CD4-positive, alpha-beta T cell (primary cell): ENCODE measurements around the gene NR2F1. TPM values are rescaled to one million over a fixed set of nuclear protein-coding genes. Genes with fewer than 3 reads are reported as not detected.

Source experiments
- ATAC-seq: fragments of 200-7000 bp; cut with Tn5 transposase; one replicate; pipeline ENCODE4 v1.10.0; 2022; ENCODE audit warnings: mild to moderate bottlenecking; ENCODE audit not compliant: poor library complexity
- CTCF ChIA-PET: fragments of 350-600 bp; sonication (Branson Sonifier 250); formaldehyde crosslinking; loops from one replicate; lab custom pipeline; 2021; ENCODE audit warnings: antibody characterized with exemption, inconsistent platforms; lab: Charles Lee
- POLR2A ChIA-PET: fragments of 350-600 bp; sonication (Branson Sonifier 250); formaldehyde crosslinking; loops from one replicate; lab custom pipeline; 2021; ENCODE audit warnings: antibody characterized with exemption, inconsistent platforms; lab: Charles Lee
- DNase-seq, 14 experiments: peaks; one replicate each; pipeline ENCODE4 v3.0.0-alpha.2; 2013 to 2020; ENCODE audit warnings: mixed read lengths in 2 of 14
- H3K27ac ChIP-seq, 2 donors: one replicate each; pipeline versions ENCODE4 v1.5.1 to v1.7.0; 2013; ENCODE audit warnings: low read length in 2 of 2, low read depth in 1 of 2, mild to moderate bottlenecking in 1 of 2
- H3K27me3 ChIP-seq, 2 experiments: 1 replicate in 1 of 2; 2 replicates in 1 of 2; pipeline versions ENCODE4 v1.6.1 to v1.7.0; 2013; ENCODE audit warnings: low read length in 2 of 2, control low read depth in 1 of 2, mild to moderate bottlenecking in 1 of 2, moderate library complexity in 1 of 2; ENCODE audit not compliant: insufficient read depth in 2 of 2, control insufficient read depth in 1 of 2
- H3K36me3 ChIP-seq: one replicate; pipeline ENCODE4 v1.6.1; 2013; ENCODE audit warnings: low read length, control low read depth; ENCODE audit not compliant: insufficient read depth
- H3K4me1 ChIP-seq: one replicate; pipeline ENCODE4 v1.6.1; 2013; ENCODE audit warnings: low read length, control low read depth; ENCODE audit not compliant: insufficient read depth
- H3K4me3 ChIP-seq: one replicate; pipeline ENCODE4 v1.5.1; 2013; ENCODE audit warnings: mild to moderate bottlenecking, low read length, moderate library complexity
- H3K9me3 ChIP-seq, 2 experiments: 1 replicate in 1 of 2; 2 replicates in 1 of 2; pipeline versions ENCODE4 v1.6.1 to v1.7.0; 2013; ENCODE audit warnings: low read length in 2 of 2, mild to moderate bottlenecking in 2 of 2, control low read depth in 1 of 2, moderate library complexity in 1 of 2; ENCODE audit not compliant: control insufficient read depth in 1 of 2, insufficient read depth in 1 of 2
- H3K27ac Mint-ChIP-seq: one replicate; pipeline ENCODE4 v1.8.0; 2020; ENCODE audit warnings: mixed read lengths
- H3K27me3 Mint-ChIP-seq: one replicate; pipeline ENCODE4 v1.8.0; 2021; ENCODE audit warnings: mixed read lengths
- H3K36me3 Mint-ChIP-seq: one replicate; pipeline ENCODE4 v1.8.0; 2021; ENCODE audit warnings: low read depth, mixed read lengths
- H3K4me1 Mint-ChIP-seq: one replicate; pipeline ENCODE4 v1.8.0; 2021; ENCODE audit warnings: low read depth, mixed read lengths
- H3K4me3 Mint-ChIP-seq: one replicate; pipeline ENCODE4 v1.8.0; 2020; ENCODE audit warnings: mild to moderate bottlenecking, mixed read lengths
- H3K9me3 Mint-ChIP-seq: one replicate; pipeline ENCODE4 v1.8.0; 2020; ENCODE audit warnings: mixed read lengths
- intact Hi-C, 2 experiments: fragments of 100-400 bp; cut with DNase I in 1 of 2; cut with micrococcal nuclease in 1 of 2; formaldehyde crosslinking; loops; one replicate each; pipeline versions ENCODE4 v1.15.1 to v1.9.0; 2023 to 2025; cut with DNase I, micrococcal nuclease
- total RNA-seq, 174 experiments: library from RNA in 2 of 174; stranded (reverse) in 2 of 174; gene quantifications; one replicate each; pipeline ENCODE4 v1.2.3 and lab custom pipeline; 2021 to 2026
- TF ChIP-seq, protein P1 (sequence below): fragments of 200-600 bp; IDR thresholded peaks from one replicate; pipeline ENCODE4 v1.8.0; 2022; ENCODE audit warnings: antibody characterized with exemption, mild to moderate bottlenecking

Gene NR2F1
- total RNA-seq, 2 experiments from 2014 or later = not detected

DNA sequence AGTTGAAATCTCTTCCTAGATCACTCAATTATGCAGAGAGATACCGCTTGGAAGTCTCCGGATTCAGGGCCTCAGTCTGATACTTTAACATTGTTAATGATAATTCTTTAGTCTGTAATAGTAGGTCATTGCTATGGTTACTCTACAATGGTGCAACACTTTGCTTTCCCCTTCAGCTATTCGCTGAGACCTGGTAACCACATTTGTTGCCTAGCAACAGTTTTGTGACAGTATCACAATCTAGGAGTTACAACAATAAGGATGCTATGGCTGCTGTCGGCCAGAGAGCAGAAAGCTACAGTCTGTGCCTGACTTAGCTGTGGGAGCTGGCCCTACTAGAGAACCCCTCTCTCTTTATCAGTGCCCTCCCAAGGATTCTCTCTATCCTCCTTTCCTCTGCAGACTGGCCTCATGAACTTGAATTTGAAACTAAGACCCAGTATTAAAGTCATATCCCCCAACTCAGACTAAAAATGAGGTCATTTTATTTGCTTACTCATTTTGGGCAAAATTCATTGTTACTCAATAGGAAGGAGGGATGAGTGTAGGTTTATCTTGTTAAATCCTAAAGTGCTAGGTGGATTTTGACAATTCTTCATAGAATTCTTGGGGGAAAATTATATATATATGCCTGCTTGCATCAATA, 39.3 kb downstream of the NR2F1 start:
- TF ChIP-seq, protein P1, sequence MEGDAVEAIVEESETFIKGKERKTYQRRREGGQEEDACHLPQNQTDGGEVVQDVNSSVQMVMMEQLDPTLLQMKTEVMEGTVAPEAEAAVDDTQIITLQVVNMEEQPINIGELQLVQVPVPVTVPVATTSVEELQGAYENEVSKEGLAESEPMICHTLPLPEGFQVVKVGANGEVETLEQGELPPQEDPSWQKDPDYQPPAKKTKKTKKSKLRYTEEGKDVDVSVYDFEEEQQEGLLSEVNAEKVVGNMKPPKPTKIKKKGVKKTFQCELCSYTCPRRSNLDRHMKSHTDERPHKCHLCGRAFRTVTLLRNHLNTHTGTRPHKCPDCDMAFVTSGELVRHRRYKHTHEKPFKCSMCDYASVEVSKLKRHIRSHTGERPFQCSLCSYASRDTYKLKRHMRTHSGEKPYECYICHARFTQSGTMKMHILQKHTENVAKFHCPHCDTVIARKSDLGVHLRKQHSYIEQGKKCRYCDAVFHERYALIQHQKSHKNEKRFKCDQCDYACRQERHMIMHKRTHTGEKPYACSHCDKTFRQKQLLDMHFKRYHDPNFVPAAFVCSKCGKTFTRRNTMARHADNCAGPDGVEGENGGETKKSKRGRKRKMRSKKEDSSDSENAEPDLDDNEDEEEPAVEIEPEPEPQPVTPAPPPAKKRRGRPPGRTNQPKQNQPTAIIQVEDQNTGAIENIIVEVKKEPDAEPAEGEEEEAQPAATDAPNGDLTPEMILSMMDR = no peak
- no peak overlapping the region for H3K4me3 ChIP-seq
- ChIA-PET POLR2A (interaction anchor here (0.9 to 1.1 kb wide), 2 partner anchors 9 to 12 kb away, joined by 3 to 4 read pairs; no protein-coding TSS in a partner anchor), CTCF (no interaction called here)
- Mint-ChIP-seq H3K27me3 (peaks cover 21% of the 10 kb centered on the region), H3K9me3 (no peaks in the 10 kb centered on the region), H3K27ac (peak overlapping the region; percentile 83), H3K4me3 (peak overlapping the region; percentile 77), H3K4me1 (peaks cover 31% of the 10 kb centered on the region), H3K36me3 (peaks cover 3% of the 10 kb centered on the region)
- peaks cover 0 to 8% of the 10 kb centered on the region in 2 experiments for H3K27me3 ChIP-seq
- no peaks in the 10 kb centered on the region for H3K36me3 ChIP-seq
- H3K4me1 ChIP-seq = peaks cover 21% of the 10 kb centered on the region
- DNase-seq (peak in 6 of 14 experiments; percentile 17 to 89 (median 66)), ATAC-seq (peak; percentile 79)
- intact Hi-C loops = no loop called here
- no peaks in the 10 kb centered on the region for H3K9me3 ChIP-seq
- H3K27ac ChIP-seq = peak overlapping the region in 1 of 2 donors; percentile 21

- Histone ChIP-seq H3K9me3 (no peaks in the 10 kb centered on the region), H3K27me3 (peaks cover 0 to 8% of the 10 kb centered on the region in 2 experiments), H3K4me1 (peaks cover 21% of the 10 kb centered on the region), H3K36me3 (no peaks in the 10 kb centered on the region), H3K4me3 (no peak overlapping the region), H3K27ac (no peak overlapping the region)
- CTCF ChIA-PET = no interaction called here
- no peak overlapping the region for H3K27ac Mint-ChIP-seq
- H3K36me3 Mint-ChIP-seq = peaks cover 3% of the 10 kb centered on the region
- H3K4me1 Mint-ChIP-seq = peaks cover 31% of the 10 kb centered on the region
- DNase-seq (peak in 1 of 14 experiments; percentile 29), ATAC-seq (no peak)
- H3K9me3 Mint-ChIP-seq = no peaks in the 10 kb centered on the region
- POLR2A ChIA-PET = no interaction called here
- H3K27me3 Mint-ChIP-seq = peaks cover 17% of the 10 kb centered on the region
- H3K4me3 Mint-ChIP-seq = no peak overlapping the region
- TF ChIP-seq, protein P1 = no peak
- intact Hi-C loops = no loop called here
These were observed 40.1 kb downstream of the NR2F1 start for GRCh38 chr5:93623153-93623552.

- POLR2A ChIA-PET = no interaction called here
- peaks cover 18% of the 10 kb centered on the region for H3K4me1 Mint-ChIP-seq
- H3K9me3 Mint-ChIP-seq = no peaks in the 10 kb centered on the region
- peaks cover 9% of the 10 kb centered on the region for H3K36me3 Mint-ChIP-seq
- CTCF ChIA-PET = no interaction called here
- no peak overlapping the region for H3K27ac Mint-ChIP-seq
- no peaks in the 10 kb centered on the region for H3K36me3 ChIP-seq
- no peak for DNase-seq
- ATAC-seq = no peak
- intact Hi-C loops = no loop called here
- no peak overlapping the region for H3K4me3 ChIP-seq
- TF ChIP-seq, protein P1 = no peak
- peaks cover 6% of the 10 kb centered on the region for H3K4me1 ChIP-seq
- H3K4me3 Mint-ChIP-seq = no peak overlapping the region
- H3K27me3 Mint-ChIP-seq = peaks cover 3% of the 10 kb centered on the region
- peaks cover 0 to 2% of the 10 kb centered on the region in 2 experiments for H3K27me3 ChIP-seq
- H3K27ac ChIP-seq = no peak overlapping the region
- no peaks in the 10 kb centered on the region for H3K9me3 ChIP-seq
These were observed 43.8 kb downstream of the NR2F1 start for GRCh38 chr5:93626801-93627200.
